ENCODE measurements around the gene GOLM1. TPM values are rescaled to one million over a fixed set of nuclear protein-coding genes. Genes with fewer than 3 reads are reported as not detected.

The GOLM1 gene
- total and polyA plus RNA-seq, 2 of the 4 experiments (the other 2 are of a cell fraction), result 54.8 to 59.2 TPM

DNA sequence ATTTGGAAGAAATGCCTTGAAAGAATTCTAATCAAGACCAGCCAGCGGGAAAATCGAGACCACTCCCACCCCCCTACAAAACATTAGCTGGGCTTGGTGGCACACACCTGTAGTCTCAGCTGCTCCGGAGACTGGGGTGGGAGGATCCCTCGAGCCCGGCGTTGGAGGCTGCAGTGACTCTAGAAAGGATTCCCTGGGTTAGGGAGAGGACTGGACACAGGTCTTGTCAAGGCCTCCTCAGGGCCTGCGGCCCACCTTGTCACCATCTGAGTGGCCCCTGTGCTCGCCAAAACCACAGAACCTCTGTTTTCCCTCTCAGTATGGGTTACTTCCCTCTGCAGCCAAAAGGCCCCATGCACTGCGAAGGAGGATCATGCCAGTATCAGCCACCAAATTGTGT, 16.5 kb upstream of the GOLM1 start:
- intact Hi-C loops (cut with micrococcal nuclease) (no loop called here), in situ Hi-C loops (cut with MboI; ENCODE audit: low sequenced_read_pairs) (no loop called here), dilution Hi-C loops (cut with HindIII; ENCODE audit: low sequenced_read_pairs, unreplicated experiment) (no loop called here)
- H3K56ac ChIP-seq (ENCODE audit: extremely low read depth, insufficient read depth, low read length), result no peak overlapping the region
- H3K18ac ChIP-seq (ENCODE audit: low read depth, low read length), result no peak overlapping the region
- ChIA-PET CTCF (interaction anchor here (0.6 to 0.7 kb wide), 2 partner anchors 12 to 636 kb away, joined by 4 read pairs; no protein-coding TSS in a partner anchor), POLR2A (ENCODE audit: unreplicated experiment) (no interaction called here)
- no peak overlapping the region for H3K27ac ChIP-seq (ENCODE audit: insufficient read depth, low read length)
- ATAC-seq (ENCODE audit: low read depth), result no peak
- H3K4me3 ChIP-seq (ENCODE audit: insufficient read depth, low read depth, low read length), result no peak overlapping the region
- no peak overlapping the region for H2AFZ ChIP-seq (replicated peaks; ENCODE audit: low read length, poor library complexity)
- no peak overlapping the region for H3K4me2 ChIP-seq (ENCODE audit: low read depth, low read length)
- no peak overlapping the region for H2BK20ac ChIP-seq (ENCODE audit: low read depth, low read length)
- H3K36me3 ChIP-seq (ENCODE audit: control insufficient read depth, insufficient read depth, low read length), result no peaks in the 10 kb centered on the region
- no peaks in the 10 kb centered on the region for H4K20me1 ChIP-seq (ENCODE audit: insufficient read depth, low read length)
- H3K9ac ChIP-seq (ENCODE audit: low read depth, low read length), result no peak overlapping the region
- no peaks in the 10 kb centered on the region for H3K4me1 ChIP-seq (ENCODE audit: control insufficient read depth, insufficient read depth, low read length)
- WGBS, 2 experiments (ENCODE audit: extremely low coverage in 2 of 2, insufficient read length in 1 of 2), result 70% methylated on average over 2 of the region's 9 CpGs; no CpG with 5 or more reads in 1 of the 2 experiments
- no peak for TF ChIP-seq RAD21 (IDR thresholded peaks at IDR 0.05; ENCODE audit: low read length)
- TF ChIP-seq, protein P1, sequence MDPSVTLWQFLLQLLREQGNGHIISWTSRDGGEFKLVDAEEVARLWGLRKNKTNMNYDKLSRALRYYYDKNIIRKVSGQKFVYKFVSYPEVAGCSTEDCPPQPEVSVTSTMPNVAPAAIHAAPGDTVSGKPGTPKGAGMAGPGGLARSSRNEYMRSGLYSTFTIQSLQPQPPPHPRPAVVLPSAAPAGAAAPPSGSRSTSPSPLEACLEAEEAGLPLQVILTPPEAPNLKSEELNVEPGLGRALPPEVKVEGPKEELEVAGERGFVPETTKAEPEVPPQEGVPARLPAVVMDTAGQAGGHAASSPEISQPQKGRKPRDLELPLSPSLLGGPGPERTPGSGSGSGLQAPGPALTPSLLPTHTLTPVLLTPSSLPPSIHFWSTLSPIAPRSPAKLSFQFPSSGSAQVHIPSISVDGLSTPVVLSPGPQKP (IDR thresholded peaks at IDR 0.05; ENCODE audit: borderline replicate concordance, low read depth, low read length), result no peak
- no peak for TF ChIP-seq POLR2A (IDR thresholded peaks at IDR 0.05; ENCODE audit: low read depth, low read length)
- TF ChIP-seq, protein P2, sequence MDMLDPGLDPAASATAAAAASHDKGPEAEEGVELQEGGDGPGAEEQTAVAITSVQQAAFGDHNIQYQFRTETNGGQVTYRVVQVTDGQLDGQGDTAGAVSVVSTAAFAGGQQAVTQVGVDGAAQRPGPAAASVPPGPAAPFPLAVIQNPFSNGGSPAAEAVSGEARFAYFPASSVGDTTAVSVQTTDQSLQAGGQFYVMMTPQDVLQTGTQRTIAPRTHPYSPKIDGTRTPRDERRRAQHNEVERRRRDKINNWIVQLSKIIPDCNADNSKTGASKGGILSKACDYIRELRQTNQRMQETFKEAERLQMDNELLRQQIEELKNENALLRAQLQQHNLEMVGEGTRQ (IDR thresholded peaks at IDR 0.05; ENCODE audit: low read depth, low read length), result no peak
- no peak for TF ChIP-seq FOS (IDR thresholded peaks at IDR 0.05; ENCODE audit: low read depth, low read length)
- TF ChIP-seq CHD1 (IDR thresholded peaks at IDR 0.05; ENCODE audit: low read depth, low read length), result no peak
- TF ChIP-seq CEBPB (IDR thresholded peaks at IDR 0.05; ENCODE audit: low read depth, low read length), result no peak
- TF ChIP-seq NFE2L2 (IDR thresholded peaks at IDR 0.05; ENCODE audit: low read depth, low read length), result no peak
- TF ChIP-seq, protein P3, sequence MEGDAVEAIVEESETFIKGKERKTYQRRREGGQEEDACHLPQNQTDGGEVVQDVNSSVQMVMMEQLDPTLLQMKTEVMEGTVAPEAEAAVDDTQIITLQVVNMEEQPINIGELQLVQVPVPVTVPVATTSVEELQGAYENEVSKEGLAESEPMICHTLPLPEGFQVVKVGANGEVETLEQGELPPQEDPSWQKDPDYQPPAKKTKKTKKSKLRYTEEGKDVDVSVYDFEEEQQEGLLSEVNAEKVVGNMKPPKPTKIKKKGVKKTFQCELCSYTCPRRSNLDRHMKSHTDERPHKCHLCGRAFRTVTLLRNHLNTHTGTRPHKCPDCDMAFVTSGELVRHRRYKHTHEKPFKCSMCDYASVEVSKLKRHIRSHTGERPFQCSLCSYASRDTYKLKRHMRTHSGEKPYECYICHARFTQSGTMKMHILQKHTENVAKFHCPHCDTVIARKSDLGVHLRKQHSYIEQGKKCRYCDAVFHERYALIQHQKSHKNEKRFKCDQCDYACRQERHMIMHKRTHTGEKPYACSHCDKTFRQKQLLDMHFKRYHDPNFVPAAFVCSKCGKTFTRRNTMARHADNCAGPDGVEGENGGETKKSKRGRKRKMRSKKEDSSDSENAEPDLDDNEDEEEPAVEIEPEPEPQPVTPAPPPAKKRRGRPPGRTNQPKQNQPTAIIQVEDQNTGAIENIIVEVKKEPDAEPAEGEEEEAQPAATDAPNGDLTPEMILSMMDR (conservative IDR thresholded peaks at IDR 0.05; ENCODE audit: low read depth, low read length), result no peak
- TF ChIP-seq RCOR1 (IDR thresholded peaks at IDR 0.05; ENCODE audit: insufficient replicate concordance, low read length), result no peak
- TF ChIP-seq MAFK (IDR thresholded peaks at IDR 0.05; ENCODE audit: low read depth, low read length), result no peak
- TF ChIP-seq BHLHE40 (IDR thresholded peaks at IDR 0.05; ENCODE audit: low read depth, low read length), result no peak
- no peak for TF ChIP-seq RFX5 (IDR thresholded peaks at IDR 0.05; ENCODE audit: low read depth, low read length)
- TF ChIP-seq MAZ (IDR thresholded peaks at IDR 0.05; ENCODE audit: borderline replicate concordance, low read depth, low read length), result no peak
- no peak for TF ChIP-seq MXI1 (IDR thresholded peaks at IDR 0.05; ENCODE audit: borderline replicate concordance, low read depth, low read length)
- H4K5ac ChIP-seq (ENCODE audit: low read depth, low read length), result no peak overlapping the region
- no peaks in the 10 kb centered on the region for H3K9me3 ChIP-seq (ENCODE audit: control insufficient read depth, insufficient read depth, low read length)
- H4K8ac ChIP-seq (ENCODE audit: low read depth in 2 of 2, low read length in 2 of 2), result no peak overlapping the region
- peaks cover 2% of the 10 kb centered on the region; the same call in 1 of the 2 replicates for H3K27me3 ChIP-seq (ENCODE audit: control insufficient read depth, insufficient read depth, low read length)
- no peak overlapping the region for H2AK9ac ChIP-seq (replicated peaks; ENCODE audit: low read depth, low read length, poor library complexity)
- no peak overlapping the region for H4K91ac ChIP-seq (ENCODE audit: insufficient read depth, low read depth, low read length)
- H2BK15ac ChIP-seq (ENCODE audit: low read depth, low read length), result no peak overlapping the region
- no peak overlapping the region for H2BK5ac ChIP-seq (ENCODE audit: low read depth, low read length, poor library complexity, severe bottlenecking)
- H3K4ac ChIP-seq (ENCODE audit: low read depth, low read length), result no peak overlapping the region
- no peaks in the 10 kb centered on the region for H3K9me1 ChIP-seq (ENCODE audit: insufficient read depth, low read length)
- H2AK5ac ChIP-seq (ENCODE audit: low read depth, low read length), result no peak overlapping the region
- no TSS peak for BruUV-seq (replicated peaks)
- H3K79me1 ChIP-seq (ENCODE audit: low read depth in 1 of 2, low read length in 2 of 2), result no peaks in the 10 kb centered on the region
- H3K23ac ChIP-seq (ENCODE audit: low read depth, low read length), result no peak overlapping the region
- H2BK120ac ChIP-seq (ENCODE audit: low read depth, low read length), result no peak overlapping the region
- H3K14ac ChIP-seq (replicated peaks; ENCODE audit: low read depth, low read length), result no peak overlapping the region
- DNase-seq, result no peak

Data from IMR-90 (cell line).